COLO668 (cell line): ENCODE data around the gene SLC6A17.
A peak's percentile ranks its signal among the peaks of the same experiment; 100 is the strongest.

Source experiments
- DNase-seq: peaks from one replicate; lab custom pipeline; 2025; ENCODE audit not compliant: unreplicated experiment; lab: John Stamatoyannopoulos, UW

SLC6A17 gene

GRCh38 chr1:110239441-110240430 is 89.4 kb downstream of the SLC6A17 start:
- DNase-seq = no peak

GRCh38 chr1:110240476-110241210 is 90.3 kb downstream of the SLC6A17 start:
- peak; percentile 95 for DNase-seq

- DNase-seq = no peak
Observed at GRCh38 chr1:110241516-110241915, 91.2 kb downstream of the SLC6A17 start.

GRCh38 chr1:110242062-110242461 is 91.8 kb downstream of the SLC6A17 start:
- no peak for DNase-seq

GRCh38 chr1:110242731-110243130 is 92.4 kb downstream of the SLC6A17 start:
- DNase-seq = no peak

GRCh38 chr1:110243146-110243545 is 92.9 kb downstream of the SLC6A17 start:
- DNase-seq = peak; percentile 71

- DNase-seq = peak; percentile 82
Observed at GRCh38 chr1:110243574-110243973, 93.3 kb downstream of the SLC6A17 start.

- DNase-seq = no peak
Observed at GRCh38 chr1:110245876-110246620, 95.8 kb downstream of the SLC6A17 start.

GRCh38 chr1:110248746-110249145 is 98.5 kb downstream of the SLC6A17 start:
- no peak for DNase-seq

GRCh38 chr1:110249256-110249655 is 99.0 kb downstream of the SLC6A17 start:
- DNase-seq = no peak

GRCh38 chr1:110250008-110250407 is 99.7 kb downstream of the SLC6A17 start:
- DNase-seq = no peak

- DNase-seq = no peak
Observed at GRCh38 chr1:110250749-110251148, 100.5 kb downstream of the SLC6A17 start.
